ENCODE data around the gene IQGAP2.

The IQGAP2 gene

GRCh38 chr5:76625087-76625815, 222.2 kb downstream of the IQGAP2 start (continued):
- TF ChIP-seq ARNTL (CRISPR knock-in tag; IDR thresholded peaks at IDR 0.05; ENCODE audit: borderline replicate concordance, low read depth) (no peak), OSR1 (CRISPR knock-in tag; IDR thresholded peaks at IDR 0.05) (no peak), ZNF8 (CRISPR knock-in tag; IDR thresholded peaks at IDR 0.05) (no peak)

DNA sequence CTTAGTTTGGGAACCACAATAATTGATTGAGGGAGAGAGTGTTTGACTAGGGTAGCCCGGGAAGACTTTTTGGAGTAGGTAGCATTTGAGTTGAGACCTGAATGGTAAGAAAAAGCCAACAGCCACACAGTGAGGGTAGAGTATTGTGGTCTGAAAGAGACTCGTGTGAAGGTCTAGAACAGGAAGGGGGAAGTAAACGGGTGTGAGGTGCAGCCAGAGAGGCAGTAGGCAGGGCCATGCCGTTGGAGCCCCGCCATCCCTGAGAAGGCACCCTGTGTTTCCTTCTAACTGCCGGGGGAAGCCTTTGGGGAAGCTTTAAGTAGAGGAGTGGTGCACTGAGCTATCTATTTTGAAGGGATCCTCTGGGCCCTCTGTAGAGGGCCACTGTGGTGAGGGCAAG, 223.7 kb downstream of the IQGAP2 start:
- TF ChIP-seq CSRNP3 (CRISPR knock-in tag; IDR thresholded peaks at IDR 0.05) (no peak), ZFP30 (CRISPR knock-in tag; IDR thresholded peaks at IDR 0.05) (no peak), ARNTL (CRISPR knock-in tag; IDR thresholded peaks at IDR 0.05; ENCODE audit: borderline replicate concordance, low read depth) (no peak), OSR1 (CRISPR knock-in tag; IDR thresholded peaks at IDR 0.05) (no peak), SNAI2 (CRISPR knock-in tag; IDR thresholded peaks at IDR 0.05) (no peak), CSDC2 (CRISPR knock-in tag; IDR thresholded peaks at IDR 0.05) (no peak), PATZ1 (CRISPR knock-in tag; IDR thresholded peaks at IDR 0.05; ENCODE audit: borderline replicate concordance) (no peak)
- TF ChIP-seq, protein P1, sequence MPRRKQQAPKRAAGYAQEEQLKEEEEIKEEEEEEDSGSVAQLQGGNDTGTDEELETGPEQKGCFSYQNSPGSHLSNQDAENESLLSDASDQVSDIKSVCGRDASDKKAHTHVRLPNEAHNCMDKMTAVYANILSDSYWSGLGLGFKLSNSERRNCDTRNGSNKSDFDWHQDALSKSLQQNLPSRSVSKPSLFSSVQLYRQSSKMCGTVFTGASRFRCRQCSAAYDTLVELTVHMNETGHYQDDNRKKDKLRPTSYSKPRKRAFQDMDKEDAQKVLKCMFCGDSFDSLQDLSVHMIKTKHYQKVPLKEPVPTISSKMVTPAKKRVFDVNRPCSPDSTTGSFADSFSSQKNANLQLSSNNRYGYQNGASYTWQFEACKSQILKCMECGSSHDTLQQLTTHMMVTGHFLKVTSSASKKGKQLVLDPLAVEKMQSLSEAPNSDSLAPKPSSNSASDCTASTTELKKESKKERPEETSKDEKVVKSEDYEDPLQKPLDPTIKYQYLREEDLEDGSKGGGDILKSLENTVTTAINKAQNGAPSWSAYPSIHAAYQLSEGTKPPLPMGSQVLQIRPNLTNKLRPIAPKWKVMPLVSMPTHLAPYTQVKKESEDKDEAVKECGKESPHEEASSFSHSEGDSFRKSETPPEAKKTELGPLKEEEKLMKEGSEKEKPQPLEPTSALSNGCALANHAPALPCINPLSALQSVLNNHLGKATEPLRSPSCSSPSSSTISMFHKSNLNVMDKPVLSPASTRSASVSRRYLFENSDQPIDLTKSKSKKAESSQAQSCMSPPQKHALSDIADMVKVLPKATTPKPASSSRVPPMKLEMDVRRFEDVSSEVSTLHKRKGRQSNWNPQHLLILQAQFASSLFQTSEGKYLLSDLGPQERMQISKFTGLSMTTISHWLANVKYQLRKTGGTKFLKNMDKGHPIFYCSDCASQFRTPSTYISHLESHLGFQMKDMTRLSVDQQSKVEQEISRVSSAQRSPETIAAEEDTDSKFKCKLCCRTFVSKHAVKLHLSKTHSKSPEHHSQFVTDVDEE (CRISPR knock-in tag; IDR thresholded peaks at IDR 0.05): no peak
- no peak for ATAC-seq

- no peak for TF ChIP-seq OSR1 (CRISPR knock-in tag; IDR thresholded peaks at IDR 0.05)
- TF ChIP-seq, protein P1 (CRISPR knock-in tag; IDR thresholded peaks at IDR 0.05): no peak
- no peak for TF ChIP-seq ARNTL (CRISPR knock-in tag; IDR thresholded peaks at IDR 0.05; ENCODE audit: borderline replicate concordance, low read depth)
- ATAC-seq: no peak
These were observed 231.6 kb downstream of the IQGAP2 start for GRCh38 chr5:76634661-76635060.

DNA sequence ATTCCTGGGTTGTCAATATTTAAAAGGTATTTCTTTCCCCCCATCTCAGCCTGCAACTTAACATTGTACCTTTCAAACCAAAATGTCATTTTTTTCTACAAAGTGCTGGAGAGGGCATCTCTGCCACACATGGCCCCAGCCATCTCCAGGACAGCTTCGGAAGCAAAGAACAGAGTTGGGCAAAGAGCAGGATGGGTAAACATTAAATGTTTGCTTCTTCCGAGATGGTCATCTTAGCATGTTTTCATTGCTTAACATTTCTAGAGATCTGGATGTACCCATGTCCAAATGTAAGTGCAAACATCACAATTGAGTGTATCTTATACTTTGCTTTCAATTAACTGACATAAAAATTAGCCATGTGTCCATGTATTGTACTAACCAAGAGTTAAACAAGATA, 234.4 kb downstream of the IQGAP2 start:
- ATAC-seq: no peak
- no peak for TF ChIP-seq RARB (CRISPR knock-in tag; IDR thresholded peaks at IDR 0.05)
- TF ChIP-seq ESRRG (CRISPR knock-in tag; IDR thresholded peaks at IDR 0.05): no peak
- no peak for TF ChIP-seq SNAI2 (CRISPR knock-in tag; IDR thresholded peaks at IDR 0.05)
- TF ChIP-seq ZNF8 (CRISPR knock-in tag; IDR thresholded peaks at IDR 0.05): no peak
- TF ChIP-seq ZFP30 (CRISPR knock-in tag; IDR thresholded peaks at IDR 0.05): no peak
- TF ChIP-seq CSRNP3 (CRISPR knock-in tag; IDR thresholded peaks at IDR 0.05): no peak
- TF ChIP-seq ZNF70 (CRISPR knock-in tag; IDR thresholded peaks at IDR 0.05): no peak
- no peak for TF ChIP-seq ZNF565 (CRISPR knock-in tag; conservative IDR thresholded peaks at IDR 0.05; ENCODE audit: low read depth)
- no peak for TF ChIP-seq CSDC2 (CRISPR knock-in tag; IDR thresholded peaks at IDR 0.05)
- TF ChIP-seq, protein P1 (CRISPR knock-in tag; IDR thresholded peaks at IDR 0.05): no peak
- no peak for TF ChIP-seq GLIS3 (CRISPR knock-in tag; IDR thresholded peaks at IDR 0.05)
- no peak for TF ChIP-seq ZC3H10 (CRISPR knock-in tag; IDR thresholded peaks at IDR 0.05)
- TF ChIP-seq, protein P2, sequence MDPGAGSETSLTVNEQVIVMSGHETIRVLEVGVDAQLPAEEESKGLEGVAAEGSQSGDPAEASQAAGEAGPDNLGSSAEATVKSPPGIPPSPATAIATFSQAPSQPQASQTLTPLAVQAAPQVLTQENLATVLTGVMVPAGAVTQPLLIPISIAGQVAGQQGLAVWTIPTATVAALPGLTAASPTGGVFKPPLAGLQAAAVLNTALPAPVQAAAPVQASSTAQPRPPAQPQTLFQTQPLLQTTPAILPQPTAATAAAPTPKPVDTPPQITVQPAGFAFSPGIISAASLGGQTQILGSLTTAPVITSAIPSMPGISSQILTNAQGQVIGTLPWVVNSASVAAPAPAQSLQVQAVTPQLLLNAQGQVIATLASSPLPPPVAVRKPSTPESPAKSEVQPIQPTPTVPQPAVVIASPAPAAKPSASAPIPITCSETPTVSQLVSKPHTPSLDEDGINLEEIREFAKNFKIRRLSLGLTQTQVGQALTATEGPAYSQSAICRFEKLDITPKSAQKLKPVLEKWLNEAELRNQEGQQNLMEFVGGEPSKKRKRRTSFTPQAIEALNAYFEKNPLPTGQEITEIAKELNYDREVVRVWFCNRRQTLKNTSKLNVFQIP (CRISPR knock-in tag; IDR thresholded peaks at IDR 0.05; ENCODE audit: borderline replicate concordance, low read depth): no peak
- no peak for TF ChIP-seq PPARA (CRISPR knock-in tag; IDR thresholded peaks at IDR 0.05; ENCODE audit: borderline replicate concordance)

All from SK-N-SH treated with all-trans-retinoic acid at 6 μM for 48 hours (cell line).